WTC11 (cell line): ENCODE results near the gene ABCG8. TPM values are rescaled to one million over a fixed set of nuclear protein-coding genes. Genes with fewer than 3 reads are reported as not detected.

Experiments used
- ATAC-seq: fragments of 200-7000 bp; cut with Tn5 transposase; 2 replicates; pipeline ENCODE4 v1.10.0; 2021; ENCODE audit warnings: mild to moderate bottlenecking, moderate library complexity
- CTCF ChIA-PET: fragments of 300-600 bp; sonication (Branson Sonifier 250); formaldehyde crosslinking; loops from one replicate; lab custom pipeline; 2021; ENCODE audit warnings: antibody characterized with exemption; lab: Charles Lee
- POLR2A ChIA-PET: fragments of 350-600 bp; sonication (Branson Sonifier 250); formaldehyde crosslinking; loops from one replicate; lab custom pipeline; 2021; ENCODE audit warnings: antibody characterized with exemption; lab: Charles Lee
- DNase-seq: peaks from one replicate; pipeline ENCODE4 v3.0.0; 2021; ENCODE audit warnings: low spot score
- H3K27ac Mint-ChIP-seq: 2 replicates; pipeline ENCODE4 v1.8.0; 2021; ENCODE audit warnings: mixed read lengths
- H3K27me3 Mint-ChIP-seq: 2 replicates; pipeline ENCODE4 v1.8.0; 2021; ENCODE audit warnings: low read depth, mild to moderate bottlenecking, moderate library complexity, mixed read lengths
- H3K36me3 Mint-ChIP-seq: 2 replicates; pipeline ENCODE4 v1.8.0; 2021; ENCODE audit warnings: mixed read lengths
- H3K4me1 Mint-ChIP-seq: 2 replicates; pipeline ENCODE4 v1.8.0; 2022; ENCODE audit warnings: mixed read lengths
- H3K4me3 Mint-ChIP-seq: 2 replicates; pipeline ENCODE4 v1.8.0; 2021; ENCODE audit warnings: mild to moderate bottlenecking, moderate library complexity, mixed read lengths
- H3K9me3 Mint-ChIP-seq: 2 replicates; pipeline ENCODE4 v1.8.0; 2021; ENCODE audit warnings: mixed read lengths
- CBFB ChIP-seq: sonication (generic); formaldehyde crosslinking; IDR thresholded peaks from 2 replicates; pipeline ENCODE4 v1.8.1; 2022; ENCODE audit warnings: mild to moderate bottlenecking, low read depth, missing genetic modification reagents
- CTCF ChIP-seq: fragments of 200-600 bp; IDR thresholded peaks from 2 replicates; pipeline ENCODE4 v1.8.0; 2022; ENCODE audit warnings: antibody characterized with exemption
- ELF4 ChIP-seq: sonication (generic); formaldehyde crosslinking; IDR thresholded peaks from 2 replicates; pipeline ENCODE4 v1.8.1; 2022; ENCODE audit warnings: low read depth, mild to moderate bottlenecking, moderate library complexity, missing genetic modification reagents
- GABPB1 ChIP-seq: sonication (generic); formaldehyde crosslinking; IDR thresholded peaks from 2 replicates; pipeline ENCODE4 v1.8.1; 2023; ENCODE audit warnings: mild to moderate bottlenecking, missing genetic modification reagents
- GTF2I ChIP-seq: fragments of 250-450 bp; sonication (Bioruptor Pico); conservative IDR thresholded peaks from 2 replicates; pipeline ENCODE4 v1.4.0; 2021; ENCODE audit warnings: mild to moderate bottlenecking
- HMGA2 ChIP-seq: fragments of 250-450 bp; sonication (Bioruptor Pico); IDR thresholded peaks from 2 replicates; pipeline ENCODE4 v1.4.0; 2021; ENCODE audit warnings: mild to moderate bottlenecking, moderate library complexity
- IRF2 ChIP-seq: sonication (generic); formaldehyde crosslinking; IDR thresholded peaks from 2 replicates; pipeline ENCODE4 v1.8.0; 2022; ENCODE audit warnings: low read depth, missing genetic modification reagents, borderline replicate concordance
- KAT7 ChIP-seq: sonication (generic); formaldehyde crosslinking; IDR thresholded peaks from 2 replicates; pipeline ENCODE4 v1.8.1; 2023; ENCODE audit warnings: missing genetic modification reagents, mild to moderate bottlenecking, borderline replicate concordance
- MXD4 ChIP-seq: fragments of 250-450 bp; sonication (Bioruptor Pico); IDR thresholded peaks from 2 replicates; pipeline ENCODE4 v1.8.0; 2021; ENCODE audit warnings: mild to moderate bottlenecking, moderate library complexity, borderline replicate concordance
- NFE2L1 ChIP-seq: sonication (generic); formaldehyde crosslinking; IDR thresholded peaks from 2 replicates; pipeline ENCODE4 v1.8.1; 2023; ENCODE audit warnings: missing genetic modification reagents
- NFYB ChIP-seq: sonication (generic); formaldehyde crosslinking; conservative IDR thresholded peaks from 2 replicates; pipeline ENCODE4 v1.8.0; 2022; ENCODE audit warnings: low read depth, missing genetic modification reagents
- NR3C1 ChIP-seq: sonication (generic); formaldehyde crosslinking; conservative IDR thresholded peaks from 2 replicates; pipeline ENCODE4 v1.8.1; 2023; ENCODE audit warnings: low read depth, mild to moderate bottlenecking, missing genetic modification reagents
- PRDM15 ChIP-seq: sonication (generic); formaldehyde crosslinking; IDR thresholded peaks from 2 replicates; pipeline ENCODE4 v1.8.0; 2022; ENCODE audit warnings: missing genetic modification reagents
- PREB ChIP-seq: sonication (generic); formaldehyde crosslinking; IDR thresholded peaks from 2 replicates; pipeline ENCODE4 v1.8.1; 2022; ENCODE audit warnings: mild to moderate bottlenecking, missing genetic modification reagents, moderate library complexity, borderline replicate concordance
- SMAD3 ChIP-seq: sonication (generic); formaldehyde crosslinking; IDR thresholded peaks from 2 replicates; pipeline ENCODE4 v1.8.0; 2022; ENCODE audit warnings: missing genetic modification reagents, mild to moderate bottlenecking, borderline replicate concordance
- SMAD4 ChIP-seq: sonication (generic); formaldehyde crosslinking; IDR thresholded peaks from 2 replicates; pipeline ENCODE4 v1.8.0; 2022; ENCODE audit warnings: mild to moderate bottlenecking, missing genetic modification reagents
- ZBTB21 ChIP-seq: sonication (generic); formaldehyde crosslinking; IDR thresholded peaks from 2 replicates; pipeline ENCODE4 v1.8.1; 2023; ENCODE audit warnings: mild to moderate bottlenecking, missing genetic modification reagents, borderline replicate concordance
- ZMAT4 ChIP-seq: fragments of 250-450 bp; sonication (Bioruptor Pico); IDR thresholded peaks from 2 replicates; pipeline ENCODE4 v1.9.0; 2021; ENCODE audit warnings: mild to moderate bottlenecking
- ZNF219 ChIP-seq: sonication (generic); formaldehyde crosslinking; IDR thresholded peaks from 2 replicates; pipeline ENCODE4 v1.8.0; 2023; ENCODE audit warnings: missing genetic modification reagents, mild to moderate bottlenecking, borderline replicate concordance
- ZNF263 ChIP-seq: sonication (generic); formaldehyde crosslinking; IDR thresholded peaks from 2 replicates; pipeline ENCODE4 v1.8.1; 2022; ENCODE audit warnings: low read depth, mild to moderate bottlenecking, moderate library complexity, missing genetic modification reagents
- ZNF396 ChIP-seq: fragments of 250-450 bp; sonication (Bioruptor Pico); IDR thresholded peaks from 2 replicates; pipeline ENCODE4 v1.8.0; 2021; ENCODE audit warnings: mild to moderate bottlenecking, moderate library complexity, borderline replicate concordance
- ZNF416 ChIP-seq: fragments of 250-450 bp; sonication (Bioruptor Pico); IDR thresholded peaks from 2 replicates; pipeline ENCODE4 v1.9.0; 2021; ENCODE audit warnings: mild to moderate bottlenecking, inconsistent platforms
- total RNA-seq: library from RNA; stranded (reverse); gene quantifications from 3 replicates; pipeline ENCODE4 v1.2.3, GENCODE V29; 2021
- TF ChIP-seq, protein P1 (sequence below): sonication (generic); formaldehyde crosslinking; IDR thresholded peaks from 2 replicates; pipeline ENCODE4 v1.8.1; 2023; ENCODE audit warnings: mild to moderate bottlenecking, missing genetic modification reagents
- TF ChIP-seq, protein P2 (sequence below): sonication (generic); formaldehyde crosslinking; IDR thresholded peaks from 2 replicates; pipeline ENCODE4 v1.8.0; 2022; ENCODE audit warnings: mild to moderate bottlenecking, missing genetic modification reagents

Gene ABCG8
- total RNA-seq, 1 experiment from 2014 or later = not detected

DNA sequence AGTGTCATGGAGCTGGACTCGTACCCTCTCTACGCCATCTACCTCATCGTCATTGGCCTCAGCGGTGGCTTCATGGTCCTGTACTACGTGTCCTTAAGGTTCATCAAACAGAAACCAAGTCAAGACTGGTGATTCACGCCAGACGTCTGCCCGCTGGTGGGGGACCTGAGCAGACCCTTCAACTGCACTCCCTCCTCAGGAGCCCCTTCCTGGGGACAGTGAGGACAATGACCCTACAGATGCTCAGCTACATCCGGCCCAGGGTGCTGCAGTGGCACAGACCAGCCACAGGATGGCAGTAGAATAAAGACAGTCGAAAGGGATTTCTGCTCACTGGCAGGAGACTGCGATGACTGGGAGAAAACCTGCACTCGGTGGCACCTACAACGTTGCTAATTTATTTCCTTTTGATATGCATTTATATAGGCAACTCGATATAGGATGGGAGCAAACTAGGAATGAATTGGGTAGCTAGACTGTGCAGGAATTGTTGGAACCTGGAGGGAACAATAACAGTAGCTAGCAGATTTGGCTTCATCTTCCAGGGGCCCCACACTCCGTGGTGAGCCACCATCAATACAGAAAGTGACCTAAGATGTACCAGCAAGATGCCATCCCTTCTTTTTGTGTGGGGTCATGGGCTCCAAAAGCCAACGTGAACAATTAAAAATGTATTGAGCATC lies 39.2 kb downstream of the ABCG8 start:
- DNase-seq (peak; percentile 88), ATAC-seq (peak; percentile 86)
- Mint-ChIP-seq H3K4me3 (no peak overlapping the region), H3K36me3 (no peaks in the 10 kb centered on the region), H3K9me3 (no peaks in the 10 kb centered on the region), H3K27ac (no peak overlapping the region), H3K4me1 (peaks cover 2% of the 10 kb centered on the region), H3K27me3 (peaks cover 3% of the 10 kb centered on the region; the same call in 1 of the 2 replicates)
- CTCF ChIA-PET = interaction anchor here (0.5 to 1.5 kb wide), 31 partner anchors 9 to 947 kb away, joined by 3 to 12 read pairs (median 4); no protein-coding TSS in a partner anchor
- TF ChIP-seq NFYB (CRISPR knock-in tag) (no peak), NFE2L1 (no peak), GTF2I (CRISPR knock-in tag) (no peak), CTCF (peak; percentile 97), GABPB1 (peak; percentile 49; the same call in 1 of the 2 replicates)
- POLR2A ChIA-PET = no interaction called here

DNA sequence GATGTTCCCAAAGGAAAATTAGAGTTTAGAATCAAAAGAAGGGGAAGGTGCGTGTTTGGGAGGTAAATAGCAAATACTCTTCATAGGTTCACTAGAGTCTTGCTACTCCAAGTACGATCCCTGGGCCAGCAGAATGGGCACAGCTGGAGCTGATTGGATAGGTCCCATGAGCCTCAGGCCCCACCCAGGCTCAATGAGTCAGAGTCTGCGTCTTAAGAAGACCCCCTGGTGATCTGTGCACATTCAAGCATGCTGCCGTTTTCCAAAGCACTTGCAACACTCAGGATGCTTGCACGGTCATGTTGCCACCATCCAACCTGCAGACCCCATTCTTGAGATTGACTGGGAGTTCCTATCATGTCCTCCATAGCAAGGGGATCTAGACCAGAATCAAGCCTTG lies 40.5 kb downstream of the ABCG8 start:
- H3K27me3 Mint-ChIP-seq = peaks cover 3% of the 10 kb centered on the region; the same call in 1 of the 2 replicates
- ChIA-PET CTCF (no interaction called here), POLR2A (no interaction called here)
- H3K4me1 Mint-ChIP-seq = peaks cover 2% of the 10 kb centered on the region
- no peaks in the 10 kb centered on the region for H3K9me3 Mint-ChIP-seq
- H3K27ac Mint-ChIP-seq = no peak overlapping the region
- H3K4me3 Mint-ChIP-seq = no peak overlapping the region
- DNase-seq = no peak
- TF ChIP-seq HMGA2 (CRISPR knock-in tag) (no peak), ELF4 (no peak), ZNF416 (CRISPR knock-in tag) (no peak), SMAD3 (CRISPR knock-in tag) (no peak), NR3C1 (CRISPR knock-in tag) (no peak), KAT7 (CRISPR knock-in tag) (no peak)
- TF ChIP-seq, protein P1, sequence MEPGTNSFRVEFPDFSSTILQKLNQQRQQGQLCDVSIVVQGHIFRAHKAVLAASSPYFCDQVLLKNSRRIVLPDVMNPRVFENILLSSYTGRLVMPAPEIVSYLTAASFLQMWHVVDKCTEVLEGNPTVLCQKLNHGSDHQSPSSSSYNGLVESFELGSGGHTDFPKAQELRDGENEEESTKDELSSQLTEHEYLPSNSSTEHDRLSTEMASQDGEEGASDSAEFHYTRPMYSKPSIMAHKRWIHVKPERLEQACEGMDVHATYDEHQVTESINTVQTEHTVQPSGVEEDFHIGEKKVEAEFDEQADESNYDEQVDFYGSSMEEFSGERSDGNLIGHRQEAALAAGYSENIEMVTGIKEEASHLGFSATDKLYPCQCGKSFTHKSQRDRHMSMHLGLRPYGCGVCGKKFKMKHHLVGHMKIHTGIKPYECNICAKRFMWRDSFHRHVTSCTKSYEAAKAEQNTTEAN = no peak
- TF ChIP-seq, all 79 proteins: peak for 0
- H3K36me3 Mint-ChIP-seq = no peaks in the 10 kb centered on the region
- ATAC-seq = no peak

GRCh38 chr2:43880471-43880870 lies 41.7 kb downstream of the ABCG8 start:
- ATAC-seq = no peak
- peaks cover 2% of the 10 kb centered on the region for H3K4me1 Mint-ChIP-seq
- POLR2A ChIA-PET = no interaction called here
- TF ChIP-seq ZBTB21 (CRISPR knock-in tag) (no peak), ZNF219 (CRISPR knock-in tag) (no peak), SMAD4 (CRISPR knock-in tag) (no peak), PRDM15 (CRISPR knock-in tag) (no peak), ZNF396 (CRISPR knock-in tag) (no peak), ZMAT4 (no peak), ZNF263 (CRISPR knock-in tag) (no peak), HMGA2 (CRISPR knock-in tag) (no peak), PREB (CRISPR knock-in tag) (no peak), KAT7 (CRISPR knock-in tag) (no peak), CBFB (no peak), MXD4 (CRISPR knock-in tag) (no peak), IRF2 (no peak)
- TF ChIP-seq, protein P2, sequence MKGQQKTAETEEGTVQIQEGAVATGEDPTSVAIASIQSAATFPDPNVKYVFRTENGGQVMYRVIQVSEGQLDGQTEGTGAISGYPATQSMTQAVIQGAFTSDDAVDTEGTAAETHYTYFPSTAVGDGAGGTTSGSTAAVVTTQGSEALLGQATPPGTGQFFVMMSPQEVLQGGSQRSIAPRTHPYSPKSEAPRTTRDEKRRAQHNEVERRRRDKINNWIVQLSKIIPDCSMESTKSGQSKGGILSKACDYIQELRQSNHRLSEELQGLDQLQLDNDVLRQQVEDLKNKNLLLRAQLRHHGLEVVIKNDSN (CRISPR knock-in tag) = no peak

More at GRCh38 chr2:43880471-43880870, 41.7 kb downstream of the ABCG8 start:
- Mint-ChIP-seq H3K36me3 (no peaks in the 10 kb centered on the region; the same call in 1 of the 2 replicates), H3K27ac (no peak overlapping the region), H3K27me3 (peaks cover 3% of the 10 kb centered on the region; the same call in 1 of the 2 replicates), H3K4me3 (no peak overlapping the region), H3K9me3 (no peaks in the 10 kb centered on the region)
- DNase-seq = no peak
- CTCF ChIA-PET = no interaction called here
